ENCODE results near the gene DNAJC18. TPM values are rescaled to one million over a fixed set of nuclear protein-coding genes. Genes with fewer than 3 reads are reported as not detected.
"Not testable (repeated sequence)": the region's sequence is repeated elsewhere in the genome, so short reads cannot be mapped to it uniquely, and the experiment has no call there.

Gene DNAJC18
- total RNA-seq, 1 experiment from 2014 or later, result 11.8 TPM

- DNase-seq (ENCODE audit: low read depth), result no peak
Measured at GRCh38 chr5:139426203-139426885, 13.0 kb downstream of the DNAJC18 start.

GRCh38 chr5:139425497-139425896 lies 13.8 kb downstream of the DNAJC18 start:
- DNase-seq (ENCODE audit: low read depth), result no peak

GRCh38 chr5:139422307-139422893 lies 16.9 kb downstream of the DNAJC18 start:
- peak; percentile 60 for DNase-seq (ENCODE audit: low read depth)

- no peak for DNase-seq (ENCODE audit: low read depth)
Measured at GRCh38 chr5:139419226-139420192, 19.8 kb downstream of the DNAJC18 start.

- DNase-seq (ENCODE audit: low read depth), result no peak
Measured at GRCh38 chr5:139418793-139419192, 20.5 kb downstream of the DNAJC18 start.

GRCh38 chr5:139417214-139417613 lies 22.1 kb downstream of the DNAJC18 start:
- no peak for DNase-seq (ENCODE audit: low read depth)

GRCh38 chr5:139416651-139417050 lies 22.7 kb downstream of the DNAJC18 start:
- DNase-seq (ENCODE audit: low read depth), result no peak

GRCh38 chr5:139415869-139416268 lies 23.5 kb downstream of the DNAJC18 start:
- no peak for DNase-seq (ENCODE audit: low read depth)

- DNase-seq (ENCODE audit: low read depth), result no peak
Measured at GRCh38 chr5:139415221-139415861, 24.0 kb downstream of the DNAJC18 start.

GRCh38 chr5:139414581-139415130 lies 24.7 kb downstream of the DNAJC18 start:
- no peak for DNase-seq (ENCODE audit: low read depth)

- DNase-seq (ENCODE audit: low read depth), result no peak
Measured at GRCh38 chr5:139413963-139414362, 25.4 kb downstream of the DNAJC18 start.

- no peak for DNase-seq (ENCODE audit: low read depth)
Measured at GRCh38 chr5:139413153-139413552, 26.2 kb downstream of the DNAJC18 start.

GRCh38 chr5:139410993-139411828 lies 28.1 kb downstream of the DNAJC18 start:
- no peak for DNase-seq (ENCODE audit: low read depth)

- no peak for DNase-seq (ENCODE audit: low read depth)
Measured at GRCh38 chr5:139410121-139410992, 29.0 kb downstream of the DNAJC18 start.

- not testable (repeated sequence) for DNase-seq (ENCODE audit: low read depth)
Measured at GRCh38 chr5:139409116-139409515, 30.2 kb downstream of the DNAJC18 start.

- no peak for DNase-seq (ENCODE audit: low read depth)
Measured at GRCh38 chr5:139408191-139408590, 31.1 kb downstream of the DNAJC18 start.

GRCh38 chr5:139407517-139407916 lies 31.8 kb downstream of the DNAJC18 start:
- DNase-seq (ENCODE audit: low read depth), result no peak

- DNase-seq (ENCODE audit: low read depth), result no peak
Measured at GRCh38 chr5:139406963-139407362, 32.4 kb downstream of the DNAJC18 start.

- no peak for DNase-seq (ENCODE audit: low read depth)
Measured at GRCh38 chr5:139404484-139404840, 34.9 kb downstream of the DNAJC18 start.

Measured in Daoy (cell line).